ENCODE measurements around the gene L3MBTL4.

GRCh38 chr18:5967666-5968065, 447.0 kb downstream of the L3MBTL4 start:
- TF ChIP-seq POLR2AphosphoS5 (IDR thresholded peaks at IDR 0.05; ENCODE audit: low read depth, low read length) (no peak), POLR2A (IDR thresholded peaks at IDR 0.05; ENCODE audit: low read depth, low read length) (no peak), TAF1 (IDR thresholded peaks at IDR 0.05; ENCODE audit: low read depth, low read length) (no peak), SPI1 (IDR thresholded peaks at IDR 0.05; ENCODE audit: low read depth, low read length) (no peak), POU2F2 (IDR thresholded peaks at IDR 0.05; ENCODE audit: low read depth, low read length) (no peak), PAX5 (IDR thresholded peaks at IDR 0.05; ENCODE audit: insufficient read depth, low read length, severe bottlenecking) (no peak)

Data from GM12891 (cell line).